Omental fat pad (tissue), 4 donors: Measurements from ENCODE around the gene SLC2A8. TPM values are rescaled to one million over a fixed set of nuclear protein-coding genes. Genes with fewer than 3 reads are reported as not detected.

Source experiments
- ATAC-seq: fragments of 150-250 bp; one replicate; pipeline ENCODE4 v1.9.1; 2016; ENCODE audit warnings: mild to moderate bottlenecking, moderate library complexity; ENCODE audit not compliant: low FRiP score
- DNase-seq: peaks from one replicate; pipeline ENCODE4 v3.0.0-alpha.2; 2019; ENCODE audit warnings: low spot score
- total RNA-seq, 4 donors: library from RNA; depleted of rRNA; stranded (reverse); fragments of >200 nt; gene quantifications; one replicate each; pipeline ENCODE4 v1.1.0, GENCODE V29; 2016
- TF ChIP-seq, protein P1 (sequence below), 3 donors: fragments of 450-650 bp; IDR thresholded peaks; one replicate each; pipeline ENCODE4 v1.5.1; 2016 to 2017; ENCODE audit warnings: antibody characterized with exemption in 3 of 3, mild to moderate bottlenecking in 3 of 3, moderate library complexity in 2 of 3

Gene SLC2A8
- total RNA-seq, 4 donors from 2014 or later = 12.2 to 28.0 (median 17.8) TPM

DNA sequence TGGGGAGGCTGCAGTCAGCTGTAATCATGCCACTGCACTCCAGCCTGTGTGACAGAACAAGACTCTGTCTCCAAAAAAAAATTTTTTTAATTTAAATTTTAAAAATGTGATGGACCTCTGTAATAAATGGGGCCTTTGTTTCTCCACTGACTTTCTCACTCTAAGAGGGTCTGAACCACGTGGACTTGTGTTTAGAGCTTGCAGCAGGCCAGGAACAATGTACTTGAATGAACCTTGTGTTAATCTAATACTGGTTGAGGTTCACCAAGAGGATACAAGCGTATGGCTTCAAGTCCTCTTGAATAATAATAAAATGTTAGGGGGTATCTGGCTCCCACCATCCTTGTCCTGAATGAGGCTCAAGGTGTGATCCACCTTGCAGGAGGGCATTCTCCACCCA lies 14.4 kb upstream of the SLC2A8 start:
- no peak for DNase-seq
- TF ChIP-seq, protein P1, sequence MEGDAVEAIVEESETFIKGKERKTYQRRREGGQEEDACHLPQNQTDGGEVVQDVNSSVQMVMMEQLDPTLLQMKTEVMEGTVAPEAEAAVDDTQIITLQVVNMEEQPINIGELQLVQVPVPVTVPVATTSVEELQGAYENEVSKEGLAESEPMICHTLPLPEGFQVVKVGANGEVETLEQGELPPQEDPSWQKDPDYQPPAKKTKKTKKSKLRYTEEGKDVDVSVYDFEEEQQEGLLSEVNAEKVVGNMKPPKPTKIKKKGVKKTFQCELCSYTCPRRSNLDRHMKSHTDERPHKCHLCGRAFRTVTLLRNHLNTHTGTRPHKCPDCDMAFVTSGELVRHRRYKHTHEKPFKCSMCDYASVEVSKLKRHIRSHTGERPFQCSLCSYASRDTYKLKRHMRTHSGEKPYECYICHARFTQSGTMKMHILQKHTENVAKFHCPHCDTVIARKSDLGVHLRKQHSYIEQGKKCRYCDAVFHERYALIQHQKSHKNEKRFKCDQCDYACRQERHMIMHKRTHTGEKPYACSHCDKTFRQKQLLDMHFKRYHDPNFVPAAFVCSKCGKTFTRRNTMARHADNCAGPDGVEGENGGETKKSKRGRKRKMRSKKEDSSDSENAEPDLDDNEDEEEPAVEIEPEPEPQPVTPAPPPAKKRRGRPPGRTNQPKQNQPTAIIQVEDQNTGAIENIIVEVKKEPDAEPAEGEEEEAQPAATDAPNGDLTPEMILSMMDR (IDR thresholded peaks at IDR 0.05) = no peak
- no peak for ATAC-seq

DNA sequence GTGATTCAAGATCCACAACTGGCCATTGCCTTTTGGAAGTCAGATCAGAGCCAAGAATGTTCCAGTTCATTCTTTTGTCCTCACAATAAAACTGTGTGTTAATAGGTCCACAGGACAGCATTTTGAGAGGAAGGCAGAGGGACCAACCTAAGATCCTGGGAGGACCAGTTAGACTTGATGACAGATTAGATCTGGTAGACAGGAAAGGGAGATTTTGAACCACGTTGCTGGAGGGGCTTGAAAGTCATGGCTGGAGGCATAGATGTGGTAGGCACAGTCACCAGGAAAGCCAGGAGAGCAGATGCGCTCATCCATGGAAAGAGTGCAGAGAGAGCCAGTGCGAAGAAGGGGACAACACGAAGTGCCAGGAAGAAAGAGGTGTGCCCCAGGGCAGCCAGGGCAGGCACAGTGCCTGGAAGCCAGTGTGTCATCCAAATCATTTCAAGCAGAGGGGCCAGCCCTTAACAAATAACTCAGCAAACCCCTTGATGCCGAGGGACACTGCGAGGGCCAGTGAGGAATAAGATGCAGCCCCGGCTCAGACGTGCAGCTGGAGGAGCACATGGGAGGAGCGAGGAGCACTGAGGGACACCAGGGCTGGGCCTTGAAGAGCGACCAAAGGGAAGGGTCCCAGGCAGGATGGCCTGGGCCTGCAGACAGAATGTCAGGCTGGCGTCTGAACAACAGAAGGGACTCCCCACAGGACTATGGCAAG lies 12.8 kb upstream of the SLC2A8 start:
- TF ChIP-seq, protein P1 (IDR thresholded peaks at IDR 0.05) = no peak
- no peak for ATAC-seq
- no peak for DNase-seq

DNA sequence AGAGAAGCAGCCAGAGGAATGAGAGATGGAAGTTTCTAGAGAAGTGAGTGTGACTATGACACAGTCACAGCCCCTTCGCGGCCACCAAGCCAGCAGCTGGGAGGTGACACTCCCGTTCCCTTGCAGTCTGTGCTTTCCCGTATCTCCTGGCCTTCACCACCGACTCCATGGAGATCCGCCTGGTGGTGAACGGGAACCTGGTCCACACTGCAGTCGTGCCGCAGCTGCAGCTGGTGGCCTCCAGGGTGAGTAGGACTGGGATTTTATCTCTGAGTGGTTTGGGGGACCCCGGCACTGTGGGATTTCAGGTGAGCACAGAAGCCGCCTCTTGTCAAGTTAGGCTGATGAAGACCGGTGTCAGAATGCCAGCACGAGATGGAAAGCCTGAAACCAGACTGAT lies 12.1 kb upstream of the SLC2A8 start:
- TF ChIP-seq, protein P1 (IDR thresholded peaks at IDR 0.05) = no peak
- DNase-seq = no peak
- ATAC-seq = no peak

DNA sequence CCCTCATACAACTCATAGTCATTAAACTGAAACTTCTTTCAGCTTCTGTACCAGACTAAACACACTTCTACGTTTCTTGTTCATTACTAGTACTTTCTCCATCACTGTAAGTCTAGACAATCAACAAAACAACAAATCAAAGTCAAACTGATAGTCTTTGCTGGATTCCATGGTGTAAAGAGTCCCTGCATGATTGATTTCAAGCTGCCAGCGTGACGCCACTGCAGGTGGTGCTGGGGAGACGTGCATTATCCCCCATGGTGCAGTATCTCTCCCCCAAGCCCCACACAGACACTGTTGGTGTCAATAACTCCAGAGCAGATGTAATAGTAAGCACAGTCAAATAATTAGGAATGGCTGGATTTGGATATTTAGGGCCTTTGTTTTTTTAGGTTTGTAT lies 10.7 kb upstream of the SLC2A8 start:
- DNase-seq (no peak), ATAC-seq (no peak)
- TF ChIP-seq, protein P1 (IDR thresholded peaks at IDR 0.05) = no peak

DNA sequence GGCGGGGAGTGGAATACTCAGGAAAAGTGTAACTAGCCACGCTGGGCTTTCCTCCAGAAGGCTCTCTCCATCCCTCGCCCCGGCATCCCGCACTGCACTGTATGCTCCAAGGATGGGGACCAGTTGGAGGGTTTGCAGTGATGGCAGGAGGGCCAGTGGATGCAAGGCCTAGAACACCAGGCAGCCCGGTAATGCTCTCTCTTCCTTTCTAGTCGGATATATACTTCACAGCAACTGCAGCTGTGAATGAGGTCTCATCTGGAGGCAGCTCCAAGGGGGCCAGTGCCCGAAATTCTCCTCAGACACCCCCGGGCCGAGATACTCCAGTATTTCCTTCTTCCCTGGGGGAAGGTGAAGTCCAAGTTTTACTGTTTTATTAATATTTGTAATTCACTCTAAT lies 10.0 kb upstream of the SLC2A8 start:
- DNase-seq (no peak), ATAC-seq (no peak)
- TF ChIP-seq, protein P1 (IDR thresholded peaks at IDR 0.05) = no peak

DNA sequence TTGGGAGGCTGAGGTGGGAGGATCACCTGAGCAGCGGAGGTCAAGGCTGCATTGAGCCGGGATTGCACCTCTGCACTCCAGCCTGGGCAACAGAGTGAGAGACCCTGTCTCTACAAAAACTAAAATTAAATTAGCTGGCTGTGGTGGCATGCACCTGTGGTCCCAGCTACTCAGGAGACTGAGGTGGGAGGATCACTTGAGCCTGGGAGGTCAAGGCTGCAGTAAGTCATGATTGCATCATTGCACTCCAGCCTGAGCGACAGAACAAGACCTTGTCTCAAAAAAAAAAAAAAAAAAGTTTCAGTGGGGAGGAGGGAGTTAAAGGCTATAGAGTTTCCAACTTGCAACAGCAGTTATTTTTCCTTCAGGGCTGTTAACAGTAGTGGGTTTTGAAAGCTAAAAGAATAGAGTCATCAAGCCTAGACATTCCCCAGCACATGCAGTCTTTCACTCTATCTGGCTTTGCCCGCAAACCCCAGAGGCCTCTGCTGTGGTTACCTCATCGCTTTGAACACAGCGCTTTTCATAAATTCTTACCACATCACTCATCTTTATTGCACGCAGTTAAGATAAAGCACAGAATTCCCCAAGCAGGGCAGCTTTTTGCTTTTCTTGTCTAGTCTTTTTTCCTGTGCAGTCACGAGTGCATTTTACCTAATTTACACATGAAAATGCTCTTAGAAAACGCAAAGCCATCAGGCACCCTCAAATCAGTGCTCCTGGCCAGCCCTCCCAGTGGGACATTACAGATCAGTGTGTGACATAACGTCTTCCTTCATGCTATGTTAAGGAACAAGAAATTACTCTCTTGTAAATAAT lies 8.7 kb upstream of the SLC2A8 start:
- no peak for DNase-seq
- ATAC-seq = peak; percentile 97
- TF ChIP-seq, protein P1 (IDR thresholded peaks at IDR 0.05) = no peak
